Neural cell (in vitro differentiated cells): ENCODE data around the gene FAM174C. TPM values are rescaled to one million over a fixed set of nuclear protein-coding genes. Genes with fewer than 3 reads are reported as not detected.

Experiments used
- H2AFZ ChIP-seq: fragments of 200-600, 300-800 bp; sonication (generic), shearing (Covaris generic); 2 replicates; pipeline ENCODE4 v1.6.0; 2014; ENCODE audit warnings: low read depth, mild to moderate bottlenecking, antibody characterized with exemption, low read length, moderate library complexity
- H3F3A ChIP-seq: fragments of 200-600 bp; shearing (Covaris generic); 2 replicates; pipeline ENCODE4 v1.6.1; 2016; ENCODE audit warnings: mild to moderate bottlenecking, moderate library complexity, mixed read lengths, antibody characterized with exemption, low read length; ENCODE audit not compliant: insufficient read depth, poor library complexity, severe bottlenecking
- H3K27ac ChIP-seq: fragments of 200-600, 300-800 bp; sonication (generic), shearing (Covaris generic); 2 replicates; pipeline ENCODE4 v1.5.1; 2014; ENCODE audit warnings: mild to moderate bottlenecking, low read length, moderate library complexity
- H3K27me3 ChIP-seq: fragments of 300-800, 200-600 bp; sonication (generic), shearing (Covaris generic); 2 replicates; pipeline ENCODE4 v1.6.0; 2014; ENCODE audit warnings: mild to moderate bottlenecking, low read depth, low read length, moderate library complexity; ENCODE audit not compliant: insufficient read depth
- H3K36me3 ChIP-seq: fragments of 300-800, 200-600 bp; sonication (generic), shearing (Covaris generic); 2 replicates; pipeline ENCODE4 v1.5.1; 2014; ENCODE audit warnings: mild to moderate bottlenecking, antibody characterized with exemption, low read length, moderate library complexity; ENCODE audit not compliant: insufficient read depth
- H3K4me2 ChIP-seq: fragments of 300-800, 200-600 bp; sonication (generic), shearing (Covaris generic); 2 replicates; pipeline ENCODE4 v1.6.0; 2014; ENCODE audit warnings: mild to moderate bottlenecking, low read length
- H3K4me3 ChIP-seq: fragments of 300-800, 200-600 bp; sonication (generic), shearing (Covaris generic); 2 replicates; pipeline ENCODE4 v1.5.1; 2014; ENCODE audit warnings: mild to moderate bottlenecking, low read length, moderate library complexity
- H3K79me2 ChIP-seq: fragments of 200-600 bp; shearing (Covaris generic); replicated peaks from 2 replicates; pipeline ENCODE4 v1.6.0; 2014; ENCODE audit warnings: mild to moderate bottlenecking, low read length, moderate library complexity; ENCODE audit not compliant: insufficient read depth
- H3K9ac ChIP-seq: fragments of 300-800, 200-600 bp; sonication (generic), shearing (Covaris generic); 2 replicates; pipeline ENCODE4 v1.6.1; 2016; ENCODE audit warnings: mild to moderate bottlenecking, low read length, mixed read lengths
- H3K9me2 ChIP-seq: fragments of 200-600 bp; shearing (Covaris generic); 2 replicates; pipeline ENCODE4 v1.6.1; 2016; ENCODE audit warnings: mild to moderate bottlenecking, low read length, mixed read lengths; ENCODE audit not compliant: insufficient read depth
- H3K9me3 ChIP-seq: fragments of 200-600, 300-800 bp; sonication (generic), shearing (Covaris generic); 2 replicates; pipeline ENCODE4 v1.6.1; 2016; ENCODE audit warnings: mild to moderate bottlenecking, mixed run types, low read length, moderate library complexity, mixed read lengths
- H4K20me1 ChIP-seq: fragments of 200-600 bp; shearing (Covaris generic); 2 replicates; pipeline ENCODE4 v1.6.1; 2016; ENCODE audit warnings: mild to moderate bottlenecking, mixed run types; ENCODE audit not compliant: insufficient read depth
- CTCF ChIP-seq: fragments of 450-650 bp; IDR thresholded peaks from 2 replicates; pipeline ENCODE4 v1.5.1; 2014; ENCODE audit warnings: antibody characterized with exemption, mild to moderate bottlenecking, moderate library complexity; ENCODE audit not compliant: poor library complexity, severe bottlenecking
- REST ChIP-seq: IDR thresholded peaks from 2 replicates; pipeline ENCODE4 v1.6.1; 2012; ENCODE audit warnings: borderline replicate concordance
- TAF1 ChIP-seq: IDR thresholded peaks from 2 replicates; pipeline ENCODE4 v1.6.1; 2012; ENCODE audit warnings: low read depth
- polyA plus RNA-seq: library from polyadenylated mRNA; depleted of rRNA; stranded (reverse); fragments of >200 nt; gene quantifications from 2 replicates; pipeline ENCODE4 v1.2.3, GENCODE V29; 2014

FAM174C gene
- polyA plus RNA-seq, 1 donor from 2014 or later, result 28.4 TPM

GRCh38 chr19:1232652-1233072 is 42.7 kb upstream of the FAM174C start:
- H3K9me2 ChIP-seq, result no peaks in the 10 kb centered on the region
- H3F3A ChIP-seq, result no peaks in the 10 kb centered on the region
- H3K79me2 ChIP-seq, result peaks cover 13% of the 10 kb centered on the region
- H4K20me1 ChIP-seq, result no peaks in the 10 kb centered on the region
- H3K27ac ChIP-seq, result no peak overlapping the region
- no peak overlapping the region for H3K9ac ChIP-seq
- TF ChIP-seq TAF1 (no peak), REST (no peak), CTCF (no peak)
- H3K4me2 ChIP-seq, result no peak overlapping the region
- no peak overlapping the region for H2AFZ ChIP-seq
- no peaks in the 10 kb centered on the region for H3K9me3 ChIP-seq
- H3K36me3 ChIP-seq, result no peaks in the 10 kb centered on the region
- H3K27me3 ChIP-seq, result no peaks in the 10 kb centered on the region
- H3K4me3 ChIP-seq, result no peak overlapping the region

GRCh38 chr19:1233115-1233667 is 42.1 kb upstream of the FAM174C start:
- TF ChIP-seq CTCF, result no peak
- no peak overlapping the region for H3K9ac ChIP-seq
- peaks cover under 1% of the 10 kb centered on the region for H3F3A ChIP-seq
- no peaks in the 10 kb centered on the region for H3K9me2 ChIP-seq
- H3K4me3 ChIP-seq, result no peak overlapping the region
- no peaks in the 10 kb centered on the region for H3K36me3 ChIP-seq
- H3K27me3 ChIP-seq, result no peaks in the 10 kb centered on the region
- H3K4me2 ChIP-seq, result no peak overlapping the region
- peaks cover 13% of the 10 kb centered on the region for H3K79me2 ChIP-seq
- no peak overlapping the region for H2AFZ ChIP-seq
- H4K20me1 ChIP-seq, result no peaks in the 10 kb centered on the region
- H3K9me3 ChIP-seq, result no peaks in the 10 kb centered on the region
- no peak overlapping the region for H3K27ac ChIP-seq
